Aorta (tissue), 5 donors: ENCODE data around the gene AFDN. TPM values are rescaled to one million over a fixed set of nuclear protein-coding genes. Genes with fewer than 3 reads are reported as not detected.

ENCODE experiments used
- ATAC-seq: fragments of 200-7000 bp; cut with Tn5 transposase; one replicate; pipeline ENCODE4 v1.9.1; 2022; ENCODE audit warnings: moderate library complexity; ENCODE audit not compliant: low FRiP score
- DNase-seq, 2 donors: peaks; one replicate each; pipeline ENCODE4 v3.0.0-alpha.2; 2020
- H3K27ac ChIP-seq, 2 donors: one replicate each; pipeline ENCODE4 v1.5.1; 2013; ENCODE audit warnings: low read length in 2 of 2, mild to moderate bottlenecking in 2 of 2, moderate library complexity in 2 of 2, control low read depth in 1 of 2, inconsistent platforms in 1 of 2, low read depth in 1 of 2
- H3K27me3 ChIP-seq, 2 donors: one replicate each; pipeline ENCODE4 v1.6.1; 2013; ENCODE audit warnings: control low read depth in 1 of 2, low read length in 1 of 2, mild to moderate bottlenecking in 1 of 2, moderate library complexity in 1 of 2; ENCODE audit not compliant: insufficient read depth in 2 of 2, control insufficient read depth in 1 of 2
- H3K36me3 ChIP-seq, 2 donors: one replicate each; pipeline ENCODE4 v1.6.1; 2013; ENCODE audit warnings: control low read depth in 1 of 2, low read length in 1 of 2, mild to moderate bottlenecking in 1 of 2; ENCODE audit not compliant: insufficient read depth in 2 of 2, control insufficient read depth in 1 of 2
- H3K4me1 ChIP-seq, 2 donors: one replicate each; pipeline ENCODE4 v1.6.1; 2013; ENCODE audit warnings: low read length in 2 of 2, control low read depth in 1 of 2, mild to moderate bottlenecking in 1 of 2, moderate library complexity in 1 of 2; ENCODE audit not compliant: insufficient read depth in 2 of 2, control insufficient read depth in 1 of 2
- H3K4me3 ChIP-seq, 2 donors: one replicate each; pipeline ENCODE4 v1.5.1; 2013; ENCODE audit warnings: low read length in 2 of 2, control low read depth in 1 of 2, mild to moderate bottlenecking in 1 of 2
- H3K9me3 ChIP-seq: one replicate; pipeline ENCODE4 v1.6.1; 2013; ENCODE audit warnings: mild to moderate bottlenecking, low read length; ENCODE audit not compliant: control insufficient read depth
- WGBS, 2 donors: extraction: QIAGEN DNeasy Blood & Tissue Kit; methylation state at CpG; one replicate each; pipeline ENCODE4 v1.1.7; 2013; 5-methylcytosine and 5-hydroxymethylcytosine counted together
- intact Hi-C, 2 donors: fragments of 100-400 bp; cut with DNase I; formaldehyde crosslinking; loops; one replicate each; pipeline versions ENCODE4 v1.14.2 to v1.15.0; 2022
- polyA plus RNA-seq, 2 donors: library from polyadenylated mRNA; stranded (reverse); fragments of 200-250 nt; gene quantifications; one replicate each; pipeline ENCODE4 v1.2.3, GENCODE V29; 2013
- total RNA-seq, 2 donors: library from RNA; stranded (reverse); fragmentation: NEBNext Ultra II Directional; extraction: Animal tissue kit (Norgen Biotek cat#: 25700); gene quantifications; one replicate each; pipeline ENCODE4 v1.2.1, GENCODE V29; 2021
- donor health status: healthy with polysubstance abuse.
- donor health status: Bipolar disorder and iron deficiency.
- donor health status: DM: no; HTN: no; CAD: no.
- donor health status: DM: no; HTN: no; CAD: no.
- donor health status: DM: yes; HTN: yes; CAD: no.

Gene AFDN
- total and polyA plus RNA-seq, 4 donors, result 15.5 to 99.2 (median 47.5) TPM

DNA sequence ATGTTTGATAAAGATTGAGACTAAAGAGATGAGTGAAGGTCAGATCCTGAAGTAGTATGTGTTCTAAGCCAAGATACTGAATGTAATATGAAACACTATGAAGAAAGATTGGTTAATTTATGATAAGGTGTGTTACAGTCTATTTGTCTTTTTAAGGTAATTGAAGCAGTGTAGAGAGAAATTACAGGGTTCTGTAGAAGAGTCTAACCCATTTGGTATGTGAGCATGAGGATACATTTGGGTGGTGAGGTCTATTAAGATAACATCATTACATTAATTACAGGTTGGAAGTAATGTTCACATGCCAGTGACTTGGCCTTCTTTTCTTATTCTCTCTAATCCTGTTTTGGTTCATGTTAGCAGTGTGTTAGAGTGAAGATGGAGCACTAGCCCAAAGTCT, 61.4 kb downstream of the AFDN start:
- Histone ChIP-seq H3K4me3 (no peak overlapping the region), H3K36me3 (peaks cover 4 to 5% of the 10 kb centered on the region in 2 donors), H3K27ac (no peak overlapping the region), H3K4me1 (no peaks in the 10 kb centered on the region), H3K9me3 (no peaks in the 10 kb centered on the region), H3K27me3 (no peaks in the 10 kb centered on the region)
- intact Hi-C loops, result no loop called here
- DNase-seq (no peak), ATAC-seq (no peak)

DNA sequence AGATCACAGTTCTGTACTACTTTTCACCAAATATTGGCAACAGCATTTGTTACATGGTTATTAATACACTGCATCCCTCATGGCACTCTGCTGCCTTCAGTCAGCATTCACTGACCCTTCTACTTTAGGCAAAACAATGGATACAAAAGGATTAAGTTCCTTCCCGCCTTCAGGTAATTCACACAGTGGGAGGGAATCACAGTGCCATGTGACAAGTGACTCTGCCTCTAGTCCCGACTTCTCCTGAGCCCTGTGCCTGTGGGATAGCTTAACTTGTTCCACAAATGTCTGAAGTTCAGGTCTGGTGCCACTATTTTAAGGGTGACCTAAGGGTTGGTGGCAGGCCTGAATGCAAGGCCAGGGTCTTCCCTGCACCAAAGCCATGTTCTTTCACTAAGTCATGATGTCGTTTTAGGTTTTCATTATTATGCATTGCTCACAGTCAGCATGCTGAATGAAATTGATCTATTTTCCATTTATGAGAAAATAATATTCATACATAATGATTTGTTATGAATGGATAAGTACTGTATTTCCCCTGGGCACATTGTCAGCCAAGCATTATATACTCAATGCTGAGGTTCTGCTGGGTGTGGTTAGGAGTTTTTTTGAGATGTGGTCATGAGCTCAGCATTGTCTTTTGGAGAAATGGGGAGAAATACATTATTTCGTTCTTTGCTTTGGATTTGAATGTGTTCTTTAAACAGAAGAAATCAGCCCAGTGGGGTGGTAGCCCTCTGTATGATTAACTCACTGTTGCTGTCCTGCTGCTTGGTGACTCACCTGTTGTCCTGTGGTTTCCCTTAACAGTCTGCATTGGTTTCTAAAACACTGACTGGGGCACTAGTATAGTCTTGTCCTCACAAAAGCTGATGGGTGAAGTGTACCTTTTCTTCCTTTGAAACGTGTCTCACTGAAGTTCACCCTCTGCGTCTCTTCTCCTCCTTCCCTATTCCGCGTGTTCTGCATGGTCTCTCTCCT, 66.4 kb downstream of the AFDN start:
- no peaks in the 10 kb centered on the region for H3K4me1 ChIP-seq
- no peak overlapping the region for H3K27ac ChIP-seq
- intact Hi-C loops, result loop anchor here in 1 of 2 donors (10.0 kb wide), 1 partner anchor 668 kb away; no protein-coding TSS in a partner anchor
- H3K36me3 ChIP-seq, result peaks cover 0 to 9% of the 10 kb centered on the region in 2 donors
- H3K27me3 ChIP-seq, result no peaks in the 10 kb centered on the region
- WGBS, 2 donors, result 83 to 84% methylated on average over 8 of the region's 8 CpGs
- DNase-seq (no peak), ATAC-seq (no peak)
- no peak overlapping the region for H3K4me3 ChIP-seq
- no peaks in the 10 kb centered on the region for H3K9me3 ChIP-seq

GRCh38 chr6:167894965-167895364, 68.3 kb downstream of the AFDN start:
- intact Hi-C loops, result loop anchor here in 1 of 2 donors (10.0 kb wide), 1 partner anchor 670 kb away; no protein-coding TSS in a partner anchor
- Histone ChIP-seq H3K4me1 (no peaks in the 10 kb centered on the region), H3K27ac (no peak overlapping the region), H3K27me3 (no peaks in the 10 kb centered on the region), H3K36me3 (peaks cover 0 to 8% of the 10 kb centered on the region in 2 donors), H3K9me3 (no peaks in the 10 kb centered on the region), H3K4me3 (no peak overlapping the region)
- no peak for DNase-seq
- WGBS, 2 donors, result 65 to 85% methylated on average over 3 of the region's 3 CpGs
- ATAC-seq, result no peak

DNA sequence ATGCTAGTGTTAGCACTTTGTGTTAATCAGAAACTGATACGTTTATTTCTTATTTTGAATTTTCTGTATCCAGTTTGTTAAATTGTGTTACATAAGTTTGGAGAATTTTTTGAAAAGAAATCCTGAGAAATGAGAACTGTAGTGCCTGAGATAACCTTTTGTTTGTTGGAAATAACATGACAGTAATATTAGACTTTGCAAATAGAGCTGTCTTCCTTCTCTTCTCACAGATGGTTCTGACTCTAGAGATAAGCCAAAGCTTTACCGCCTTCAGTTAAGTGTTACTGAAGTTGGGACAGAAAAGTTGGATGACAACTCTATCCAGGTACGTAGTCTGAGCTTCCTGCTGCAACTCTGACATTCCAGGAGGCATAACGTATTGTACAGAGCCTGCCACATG, 69.9 kb downstream of the AFDN start:
- no peak overlapping the region for H3K27ac ChIP-seq
- peaks cover 0 to 8% of the 10 kb centered on the region in 2 donors for H3K36me3 ChIP-seq
- no peaks in the 10 kb centered on the region for H3K4me1 ChIP-seq
- no peak overlapping the region for H3K4me3 ChIP-seq
- no peaks in the 10 kb centered on the region for H3K9me3 ChIP-seq
- no peak for DNase-seq
- WGBS, 2 donors, result 86 to 87% methylated on average over 4 of the region's 4 CpGs
- intact Hi-C loops, result loop anchor here in 1 of 2 donors (10.0 kb wide), 1 partner anchor 672 kb away; no protein-coding TSS in a partner anchor
- no peak for ATAC-seq
- H3K27me3 ChIP-seq, result no peaks in the 10 kb centered on the region

GRCh38 chr6:167898673-167899311, 72.1 kb downstream of the AFDN start:
- 88 to 91% methylated on average over 3 of the region's 3 CpGs for WGBS, 2 donors

DNA sequence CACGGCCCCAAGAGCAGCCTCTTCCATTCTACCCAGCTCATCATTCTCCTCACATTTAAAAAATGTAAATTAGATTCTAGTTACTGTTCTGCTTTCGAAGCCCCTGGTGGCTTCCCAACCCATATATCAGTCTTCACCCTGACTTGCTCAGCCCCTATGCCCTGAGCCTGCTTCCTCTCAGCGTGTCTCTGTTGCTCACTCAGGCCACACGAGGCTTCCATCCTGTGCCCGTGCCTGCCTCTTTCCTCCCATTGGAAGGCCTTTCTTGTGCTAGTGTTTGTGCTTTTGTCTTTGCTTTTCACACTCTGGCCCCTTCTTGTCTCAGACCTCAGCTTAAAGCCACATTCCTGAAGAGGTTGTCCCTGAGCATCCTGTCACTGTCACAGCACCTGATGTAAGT, 78.1 kb downstream of the AFDN start:
- Histone ChIP-seq H3K9me3 (no peaks in the 10 kb centered on the region), H3K27ac (no peak overlapping the region), H3K27me3 (no peaks in the 10 kb centered on the region), H3K4me3 (no peak overlapping the region), H3K36me3 (peaks cover 0 to 6% of the 10 kb centered on the region in 2 donors), H3K4me1 (no peaks in the 10 kb centered on the region)
- ATAC-seq (no peak), DNase-seq (no peak)
- intact Hi-C loops, result loop anchor here in 1 of 2 donors (10.0 kb wide), 1 partner anchor 230 kb away; no protein-coding TSS in a partner anchor
- WGBS, 2 donors, result 72 to 74% methylated on average over 5 of the region's 5 CpGs

More at GRCh38 chr6:167898673-167899311, 72.1 kb downstream of the AFDN start:
- intact Hi-C loops, result loop anchor here (2.0 to 10.0 kb wide), 2 partner anchors 414 to 674 kb away; no protein-coding TSS in a partner anchor
- Histone ChIP-seq H3K36me3 (peaks cover 0 to 6% of the 10 kb centered on the region in 2 donors), H3K4me1 (no peaks in the 10 kb centered on the region), H3K9me3 (no peaks in the 10 kb centered on the region), H3K27me3 (no peaks in the 10 kb centered on the region), H3K4me3 (no peak overlapping the region), H3K27ac (no peak overlapping the region)
- DNase-seq (no peak), ATAC-seq (peak; percentile 52)

- no peak for DNase-seq
- WGBS, 2 donors, result 48 to 49% methylated on average over 10 of the region's 10 CpGs
- Histone ChIP-seq H3K4me1 (no peaks in the 10 kb centered on the region), H3K27ac (no peak overlapping the region), H3K9me3 (no peaks in the 10 kb centered on the region), H3K4me3 (no peak overlapping the region), H3K36me3 (peaks cover 2 to 9% of the 10 kb centered on the region in 2 donors), H3K27me3 (no peaks in the 10 kb centered on the region)
- ATAC-seq, result peak; percentile 66
- intact Hi-C loops, result loop anchor here in 1 of 2 donors (10.0 kb wide), 1 partner anchor 228 kb away; no protein-coding TSS in a partner anchor
Measured at GRCh38 chr6:167906899-167907298, 80.2 kb downstream of the AFDN start.

DNA sequence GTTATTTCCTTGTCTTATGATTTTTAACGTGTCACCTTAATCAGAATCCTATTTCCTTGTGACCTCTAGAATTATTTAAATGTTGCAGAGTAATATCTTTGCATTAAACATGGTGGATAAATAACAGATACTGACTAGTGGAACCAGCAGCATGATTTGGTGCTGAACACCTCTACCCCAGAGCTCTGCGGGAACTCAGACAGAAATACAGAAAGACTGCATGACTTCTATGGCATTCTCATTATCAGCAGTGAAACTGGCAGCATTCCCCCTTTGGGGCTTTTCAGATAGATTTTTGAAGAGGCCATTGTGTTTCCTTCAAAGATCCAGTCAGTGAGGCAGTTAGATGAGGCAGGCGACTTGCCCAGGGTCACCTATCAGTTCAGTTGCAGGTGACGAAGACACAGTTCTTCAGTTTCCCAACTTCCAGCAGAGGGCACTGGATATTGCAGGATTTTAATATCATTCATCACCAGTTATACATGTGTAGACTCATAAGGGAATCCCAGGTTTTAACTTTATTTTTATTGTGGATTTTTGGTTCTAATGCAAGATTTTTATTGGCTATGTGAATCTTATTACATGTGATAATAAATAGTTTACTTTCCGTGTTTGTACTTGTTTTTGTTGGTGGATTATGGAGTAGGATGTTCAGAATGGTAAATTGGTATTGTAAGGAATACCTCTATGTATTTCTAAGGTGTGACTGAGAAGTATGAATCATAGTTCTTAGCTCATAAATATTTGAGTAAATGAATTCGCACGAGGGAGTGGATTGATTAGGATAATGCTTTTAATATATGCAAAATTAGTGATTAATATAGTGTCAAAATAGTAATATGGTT, 81.3 kb downstream of the AFDN start:
- intact Hi-C loops, result loop anchor here in 1 of 2 donors (10.0 kb wide), 1 partner anchor 227 kb away; no protein-coding TSS in a partner anchor
- Histone ChIP-seq H3K9me3 (no peaks in the 10 kb centered on the region), H3K4me1 (no peaks in the 10 kb centered on the region), H3K4me3 (no peak overlapping the region), H3K27ac (no peak overlapping the region), H3K36me3 (peaks cover 2 to 7% of the 10 kb centered on the region in 2 donors), H3K27me3 (no peaks in the 10 kb centered on the region)
- DNase-seq, result no peak
- ATAC-seq, result no peak
- 62 to 75% methylated on average over 7 of the region's 7 CpGs for WGBS, 2 donors
